ENCODE results near the gene CSN3.

Gene CSN3

DNA sequence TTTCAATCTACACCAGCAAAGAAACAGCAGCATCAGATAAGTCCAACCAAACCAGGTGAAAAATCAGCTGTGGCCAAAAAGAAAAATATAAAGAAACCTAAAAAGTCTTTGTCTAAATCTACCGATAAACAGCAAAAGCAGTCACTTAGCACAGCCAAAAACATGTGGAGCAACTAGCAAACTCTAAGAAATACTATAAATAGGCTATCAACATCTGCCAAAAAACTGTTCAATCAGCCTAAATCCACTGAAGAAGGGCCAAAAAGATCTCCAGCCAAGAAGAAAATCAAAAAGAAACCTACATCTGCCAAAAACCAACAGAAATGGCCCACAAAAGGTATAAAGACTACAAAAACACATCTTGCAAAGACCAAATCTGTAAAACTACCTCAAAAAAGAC is 55.7 kb downstream of the CSN3 start:
- no peak for DNase-seq

DNA sequence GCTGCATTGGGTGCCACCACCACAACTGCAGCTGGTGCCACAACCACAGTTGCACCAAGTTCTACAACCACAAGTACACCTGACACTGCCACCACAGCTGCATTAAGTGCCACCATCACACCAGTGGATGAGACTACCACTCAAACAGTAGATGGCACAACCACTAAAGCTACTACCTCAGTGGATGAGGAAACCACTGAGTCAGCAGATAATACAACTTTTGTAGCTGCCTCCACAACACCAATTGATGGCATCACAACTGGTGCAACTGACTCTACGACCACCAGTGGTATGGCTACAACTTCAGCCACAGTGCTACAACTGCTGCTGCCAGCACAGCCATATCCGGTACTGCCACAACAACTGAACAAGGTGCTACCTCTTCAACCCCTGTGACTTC is 57.2 kb downstream of the CSN3 start:
- no peak for DNase-seq

DNA sequence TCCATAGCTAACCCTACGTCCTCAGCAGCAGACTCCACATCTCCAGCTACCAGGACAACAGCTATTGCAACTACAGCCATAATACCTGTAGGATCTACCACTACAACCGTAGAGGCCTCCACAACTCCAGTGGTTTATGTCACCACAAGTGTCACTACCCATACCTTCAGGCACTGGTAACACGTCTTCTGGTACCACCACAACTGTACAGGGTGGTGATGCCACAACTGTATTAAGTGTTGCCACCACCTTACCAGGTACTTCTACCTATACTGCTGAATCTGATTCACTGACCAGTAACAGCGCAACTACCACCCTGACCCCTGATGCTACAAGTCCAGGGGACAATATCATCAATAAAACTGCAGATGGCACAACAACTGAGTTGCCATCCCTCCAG is 57.8 kb downstream of the CSN3 start:
- no peak for DNase-seq
